T-helper 2 cell treated with Interferon-gamma antibody and Interleukin-4, amounts not matched to agents 5 μg/mL and 100 μg/mL, for 36 hours (primary cell): ENCODE measurements around the gene TOB1.

ENCODE experiments used
- DNase-seq: peaks from one replicate; pipeline ENCODE4 v3.0.0; 2021; ENCODE audit warnings: low spot score
- H3K27ac Mint-ChIP-seq: one replicate; pipeline ENCODE4 v1.8.0; 2021; ENCODE audit warnings: mild to moderate bottlenecking, mixed read lengths
- H3K27me3 Mint-ChIP-seq: one replicate; pipeline ENCODE4 v1.8.0; 2021; ENCODE audit warnings: low read depth, mixed read lengths
- H3K36me3 Mint-ChIP-seq: one replicate; pipeline ENCODE4 v1.8.0; 2021; ENCODE audit warnings: low read depth, mixed read lengths
- H3K4me1 Mint-ChIP-seq: one replicate; pipeline ENCODE4 v1.8.0; 2021; ENCODE audit warnings: low read depth, mixed read lengths
- H3K4me3 Mint-ChIP-seq: one replicate; pipeline ENCODE4 v1.8.0; 2022; ENCODE audit warnings: mild to moderate bottlenecking, moderate library complexity, mixed read lengths
- H3K9me3 Mint-ChIP-seq: one replicate; pipeline ENCODE4 v1.8.0; 2021; ENCODE audit warnings: mixed read lengths

The TOB1 gene, protein sequence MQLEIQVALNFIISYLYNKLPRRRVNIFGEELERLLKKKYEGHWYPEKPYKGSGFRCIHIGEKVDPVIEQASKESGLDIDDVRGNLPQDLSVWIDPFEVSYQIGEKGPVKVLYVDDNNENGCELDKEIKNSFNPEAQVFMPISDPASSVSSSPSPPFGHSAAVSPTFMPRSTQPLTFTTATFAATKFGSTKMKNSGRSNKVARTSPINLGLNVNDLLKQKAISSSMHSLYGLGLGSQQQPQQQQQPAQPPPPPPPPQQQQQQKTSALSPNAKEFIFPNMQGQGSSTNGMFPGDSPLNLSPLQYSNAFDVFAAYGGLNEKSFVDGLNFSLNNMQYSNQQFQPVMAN

DNA sequence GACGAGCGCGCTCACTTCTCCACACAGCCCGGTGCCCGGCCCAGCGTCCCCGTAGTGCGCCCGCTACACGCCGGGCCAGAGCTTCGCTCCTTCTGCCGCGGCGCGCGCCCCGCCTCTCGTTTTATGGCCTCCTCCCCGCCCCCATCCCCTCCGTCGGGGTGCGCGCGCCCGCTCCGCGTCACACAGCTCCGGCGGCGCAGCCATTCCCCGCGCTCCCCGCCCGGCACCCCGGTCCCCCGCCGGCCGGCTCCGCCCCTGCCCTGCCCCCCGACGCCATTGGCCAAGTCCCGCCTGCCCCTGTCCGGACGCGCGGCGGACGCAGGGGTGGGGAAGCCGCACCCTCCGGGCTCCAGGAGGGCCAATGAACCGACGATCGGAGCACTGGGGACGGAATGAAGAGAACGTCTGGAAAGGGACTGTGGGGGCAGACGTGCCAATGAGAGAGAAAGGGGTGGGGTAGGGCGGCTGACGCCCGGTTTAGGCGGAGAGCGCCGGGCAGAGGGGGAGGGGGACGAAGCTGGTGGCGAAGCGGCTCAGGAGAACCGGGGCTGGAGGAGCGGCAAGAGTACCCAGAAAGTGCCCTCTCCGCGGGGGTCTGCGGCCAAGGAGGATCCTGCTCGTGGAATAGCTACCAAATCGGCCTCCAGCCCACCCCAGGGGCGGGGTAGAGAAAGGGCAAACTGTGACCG, at the start of gene TOB1:
Gene TOB1, minus strand, starts transcription at position 94 of the 689 bp plus-strand sequence. CDS start 2,337 bp downstream, outside the sequence.
- peak within 1 kb of the TSS; percentile 100 for H3K4me3 Mint-ChIP-seq
- peaks cover 6% of the 10 kb centered on the region for H3K27me3 Mint-ChIP-seq
- peaks cover 18% of the 10 kb centered on the region for H3K36me3 Mint-ChIP-seq
- DNase-seq: peak; percentile 95
- H3K4me1 Mint-ChIP-seq: peaks cover 40% of the 10 kb centered on the region
- no peaks in the 10 kb centered on the region for H3K9me3 Mint-ChIP-seq
- peak within 1 kb of the TSS; percentile 99 for H3K27ac Mint-ChIP-seq

DNA sequence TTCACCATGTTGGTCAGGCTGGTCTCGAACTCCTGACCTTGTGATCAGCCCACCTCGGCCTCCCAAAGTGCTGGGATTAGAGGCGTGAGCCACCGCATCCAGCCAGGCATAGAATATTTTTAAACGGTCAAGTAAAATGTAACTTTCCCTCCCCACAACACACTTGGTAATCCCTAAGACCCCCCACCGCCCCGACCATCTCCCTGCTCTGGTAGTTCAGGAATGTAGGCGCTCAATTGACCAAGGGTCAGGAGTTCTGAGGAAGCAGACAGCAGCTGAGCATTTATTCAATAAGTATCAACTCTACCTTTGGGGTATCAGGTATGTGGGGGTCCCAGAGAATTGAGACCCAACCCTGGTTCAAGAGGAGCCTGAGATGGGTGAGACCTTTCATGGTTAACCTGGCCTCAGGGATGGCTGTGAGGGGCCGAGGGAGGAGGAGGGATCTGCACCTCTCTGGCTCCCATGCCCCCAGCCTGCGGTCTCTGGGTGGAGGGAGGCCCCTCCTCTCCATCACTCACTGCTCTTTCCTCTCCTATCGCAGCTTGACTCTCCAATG, 48.4 kb upstream of the TOB1 start:
- Mint-ChIP-seq H3K27ac (no peak overlapping the region), H3K4me3 (no peak overlapping the region), H3K4me1 (peaks cover 32% of the 10 kb centered on the region), H3K36me3 (no peaks in the 10 kb centered on the region), H3K27me3 (no peaks in the 10 kb centered on the region), H3K9me3 (no peaks in the 10 kb centered on the region)
- DNase-seq: no peak

DNA sequence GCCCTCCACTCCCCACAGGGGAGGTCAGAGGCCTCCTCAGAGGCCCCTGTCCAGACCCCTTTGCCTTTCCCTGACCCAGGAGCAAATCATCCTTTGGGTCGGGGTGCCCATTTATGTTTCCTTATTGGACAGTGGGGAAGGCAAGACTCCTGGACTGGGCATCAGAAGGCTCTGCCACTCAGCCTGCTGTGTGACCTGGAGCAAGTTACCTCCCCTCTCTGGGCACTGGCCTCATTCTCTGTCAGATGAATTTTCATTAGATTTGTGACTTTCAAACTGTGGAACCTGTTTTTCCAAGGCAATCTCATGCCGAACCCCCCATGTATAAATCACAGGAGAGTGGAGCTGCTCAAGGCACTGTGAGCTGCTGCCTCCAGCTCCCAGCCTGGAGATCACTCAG, 47.0 kb upstream of the TOB1 start:
- Mint-ChIP-seq H3K27ac (no peak overlapping the region), H3K36me3 (no peaks in the 10 kb centered on the region), H3K4me1 (peaks cover 29% of the 10 kb centered on the region), H3K27me3 (no peaks in the 10 kb centered on the region), H3K9me3 (no peaks in the 10 kb centered on the region), H3K4me3 (no peak overlapping the region)
- DNase-seq: no peak

DNA sequence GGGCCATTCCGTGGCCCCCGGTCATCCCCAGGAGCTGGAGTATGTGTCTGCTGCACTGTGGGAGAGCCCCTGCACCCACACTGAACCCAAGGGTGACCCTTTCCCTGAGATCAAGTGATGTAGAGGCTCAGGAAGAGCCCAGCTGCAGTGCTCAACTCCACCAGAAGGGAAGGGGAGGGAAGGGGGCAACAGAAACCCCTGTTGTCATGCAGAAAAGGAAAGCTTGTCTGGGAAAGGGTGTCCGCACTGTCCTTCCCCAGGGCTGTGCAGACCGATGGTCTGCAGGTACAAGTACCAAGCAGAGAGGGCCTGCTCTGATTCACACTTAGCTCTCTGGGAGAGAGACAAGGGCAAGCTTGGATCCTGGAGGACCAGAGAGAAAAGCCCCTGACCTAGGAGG, 45.7 kb upstream of the TOB1 start:
- no peak for DNase-seq
- no peak overlapping the region for H3K4me3 Mint-ChIP-seq
- H3K4me1 Mint-ChIP-seq: peaks cover 31% of the 10 kb centered on the region
- H3K9me3 Mint-ChIP-seq: no peaks in the 10 kb centered on the region
- no peaks in the 10 kb centered on the region for H3K36me3 Mint-ChIP-seq
- H3K27me3 Mint-ChIP-seq: no peaks in the 10 kb centered on the region
- H3K27ac Mint-ChIP-seq: no peak overlapping the region

DNA sequence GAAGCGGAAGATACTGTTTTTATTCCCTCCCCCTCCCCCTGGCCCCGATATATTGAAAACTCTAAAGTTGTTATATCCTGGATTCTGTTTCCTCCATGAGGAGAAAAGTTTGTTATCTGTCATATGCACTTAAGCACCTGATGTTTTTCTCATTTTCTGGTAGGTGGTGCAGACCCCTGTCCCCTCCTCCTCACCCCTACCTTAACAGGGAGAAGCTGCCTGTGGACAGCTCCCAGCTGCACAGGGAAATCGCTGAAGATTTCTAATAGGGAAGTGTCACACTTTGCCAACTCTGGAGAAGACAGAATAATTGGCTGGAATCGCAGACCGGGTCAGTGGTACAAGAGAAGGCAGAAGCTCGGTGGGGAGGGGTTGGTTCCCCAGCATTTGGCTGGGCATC, 45.3 kb upstream of the TOB1 start:
- H3K9me3 Mint-ChIP-seq: no peaks in the 10 kb centered on the region
- no peaks in the 10 kb centered on the region for H3K36me3 Mint-ChIP-seq
- peaks cover 31% of the 10 kb centered on the region for H3K4me1 Mint-ChIP-seq
- H3K27ac Mint-ChIP-seq: peak overlapping the region; percentile 86
- H3K4me3 Mint-ChIP-seq: no peak overlapping the region
- no peaks in the 10 kb centered on the region for H3K27me3 Mint-ChIP-seq
- no peak for DNase-seq

DNA sequence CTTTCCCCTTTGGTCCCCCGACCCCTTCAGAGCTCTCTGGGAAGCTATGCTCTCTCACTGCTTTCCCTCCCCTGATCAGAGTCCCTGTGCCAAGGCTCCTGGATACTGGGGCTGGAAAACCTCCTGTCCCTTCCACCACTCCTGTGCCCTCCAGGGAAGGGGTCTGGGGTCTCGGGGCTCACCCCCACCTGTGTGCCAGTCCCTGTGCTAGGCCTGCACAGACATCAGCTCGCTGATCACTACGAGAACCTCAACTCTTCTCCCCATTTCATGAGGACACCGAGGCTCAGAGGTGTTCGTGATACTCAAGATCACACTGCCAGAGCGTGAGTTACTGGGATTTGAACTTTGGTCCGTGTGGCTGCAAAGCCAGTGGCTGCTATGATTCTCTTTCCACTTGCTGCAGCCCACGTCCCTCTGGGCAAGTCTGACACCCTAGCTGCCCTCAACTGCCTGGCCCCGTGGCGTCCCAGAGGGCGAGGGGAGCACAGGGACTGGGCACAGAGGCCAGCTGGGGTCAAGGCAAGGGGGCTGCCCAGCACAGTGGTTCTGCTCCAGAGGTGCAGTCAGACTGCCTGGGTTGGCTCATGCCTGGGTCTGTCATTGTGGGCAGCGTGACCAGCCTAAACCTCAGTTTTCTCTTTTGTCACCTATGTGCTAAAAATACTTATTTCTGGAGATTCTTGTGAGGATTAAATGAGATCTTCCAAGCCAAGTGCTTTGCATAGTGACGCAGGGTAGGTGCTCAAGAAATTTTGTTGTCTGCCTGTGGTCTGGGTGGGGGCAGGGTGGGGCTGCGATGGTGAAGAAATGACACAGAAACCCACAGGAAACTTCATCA, 43.8 kb upstream of the TOB1 start:
- Mint-ChIP-seq H3K27ac (peak overlapping the region; percentile 86), H3K36me3 (no peaks in the 10 kb centered on the region), H3K27me3 (no peaks in the 10 kb centered on the region), H3K9me3 (no peaks in the 10 kb centered on the region), H3K4me3 (peak overlapping the region; percentile 59), H3K4me1 (peaks cover 27% of the 10 kb centered on the region)
- peak; percentile 40 for DNase-seq

DNA sequence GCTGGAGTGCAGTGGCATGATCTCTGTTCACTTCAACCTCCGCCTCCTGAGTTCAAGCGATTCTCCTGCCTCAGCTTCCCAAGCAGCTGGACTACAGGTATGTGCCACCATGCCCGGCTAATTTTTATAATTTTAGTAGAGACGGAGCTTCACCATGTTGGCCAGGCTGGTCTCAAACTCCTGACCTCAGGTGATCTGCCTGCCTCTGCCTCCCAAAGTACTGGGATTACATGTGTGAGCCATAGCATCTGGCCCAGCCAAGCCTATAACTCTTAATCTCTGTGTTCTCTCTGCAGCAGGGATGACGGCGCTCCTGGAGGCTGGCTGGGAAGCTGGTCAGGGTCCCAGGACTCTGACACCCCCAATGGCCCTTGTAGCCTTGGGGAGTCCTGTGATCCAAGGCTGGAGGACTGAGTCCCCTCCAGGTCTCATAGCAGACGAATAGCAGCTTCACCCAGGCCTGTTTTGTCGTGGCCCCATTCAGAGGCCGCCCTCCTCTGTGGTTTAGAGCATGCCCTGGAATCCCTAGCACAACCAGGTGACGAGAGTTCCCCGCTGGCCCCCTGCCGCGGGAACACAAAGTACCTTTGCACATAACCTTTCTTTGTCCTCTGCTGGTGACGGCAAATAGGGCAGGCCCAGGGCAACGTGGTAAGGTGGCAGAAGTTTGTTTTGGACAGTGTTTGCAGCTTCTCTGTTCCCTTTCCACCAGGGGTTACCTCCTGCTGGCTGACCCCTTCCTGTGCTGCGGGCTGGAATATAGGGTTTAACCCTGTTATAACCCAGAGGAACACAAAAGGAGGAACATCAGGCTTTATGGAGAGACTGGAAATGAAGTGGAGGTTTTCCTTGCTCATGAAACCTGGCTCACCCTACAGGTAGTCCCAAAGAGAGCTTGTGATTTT, 43.0 kb upstream of the TOB1 start:
- Mint-ChIP-seq H3K4me3 (no peak overlapping the region), H3K9me3 (no peaks in the 10 kb centered on the region), H3K27me3 (no peaks in the 10 kb centered on the region), H3K27ac (peak overlapping the region; percentile 86), H3K4me1 (peaks cover 28% of the 10 kb centered on the region), H3K36me3 (no peaks in the 10 kb centered on the region)
- DNase-seq: no peak

DNA sequence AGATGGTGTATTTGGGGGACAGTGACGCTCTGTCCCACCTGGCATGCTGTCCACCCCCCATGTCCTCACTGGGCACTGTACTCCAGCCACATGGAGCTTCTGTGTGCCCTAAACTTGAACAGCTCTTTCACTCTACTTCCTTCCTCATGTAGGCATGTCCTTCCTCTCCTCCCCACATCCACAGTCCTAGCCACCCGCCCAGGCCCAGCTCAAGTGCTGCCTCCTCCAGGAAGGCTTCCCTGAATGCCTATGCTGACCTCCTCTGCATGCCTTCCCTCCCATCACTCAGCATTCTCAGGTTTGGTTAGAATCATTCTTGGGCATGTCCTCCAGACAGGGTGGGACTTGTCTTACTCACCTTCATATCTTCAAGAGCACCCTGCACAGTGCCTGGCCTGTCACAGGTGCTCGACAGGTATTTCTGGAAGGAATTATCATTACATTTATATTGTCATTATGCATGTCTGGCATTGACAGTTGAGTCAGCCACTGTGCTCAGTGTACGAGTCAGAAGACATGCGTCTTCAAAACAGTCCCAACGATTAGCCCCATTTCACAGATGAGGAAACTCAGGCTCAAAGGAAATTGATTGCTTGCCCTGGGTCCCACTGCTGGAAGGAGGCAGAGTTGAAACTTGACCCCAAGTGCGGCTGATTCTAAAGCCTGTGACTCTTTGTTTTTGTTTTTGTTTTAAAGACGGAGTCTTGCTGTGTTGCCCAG, 42.1 kb upstream of the TOB1 start:
- H3K36me3 Mint-ChIP-seq: no peaks in the 10 kb centered on the region
- peak overlapping the region; percentile 47 for H3K27ac Mint-ChIP-seq
- H3K4me3 Mint-ChIP-seq: no peak overlapping the region
- no peak for DNase-seq
- no peaks in the 10 kb centered on the region for H3K9me3 Mint-ChIP-seq
- no peaks in the 10 kb centered on the region for H3K27me3 Mint-ChIP-seq
- peaks cover 30% of the 10 kb centered on the region for H3K4me1 Mint-ChIP-seq

DNA sequence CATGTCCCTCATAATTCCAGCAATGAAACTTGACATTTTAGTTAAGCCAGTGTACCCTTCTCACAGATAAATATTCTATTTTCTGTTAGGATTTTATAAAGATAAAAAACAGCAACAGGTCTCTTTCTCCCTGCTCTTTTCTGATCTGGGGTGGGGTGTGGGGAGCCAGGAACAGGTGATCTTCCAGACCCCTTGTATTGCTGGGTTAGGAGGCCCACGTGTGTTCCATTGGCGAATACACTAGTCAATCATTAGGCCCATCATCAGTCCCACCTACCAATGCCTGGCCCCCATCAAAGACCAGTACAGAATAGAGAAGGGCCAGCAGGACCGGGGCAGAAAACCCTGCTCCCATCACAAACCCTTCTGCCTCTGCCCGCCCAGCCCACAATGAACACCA, 40.3 kb upstream of the TOB1 start:
- no peaks in the 10 kb centered on the region for H3K36me3 Mint-ChIP-seq
- H3K27me3 Mint-ChIP-seq: no peaks in the 10 kb centered on the region
- DNase-seq: no peak
- H3K27ac Mint-ChIP-seq: peak overlapping the region; percentile 41
- H3K4me1 Mint-ChIP-seq: peaks cover 39% of the 10 kb centered on the region
- H3K9me3 Mint-ChIP-seq: no peaks in the 10 kb centered on the region
- no peak overlapping the region for H3K4me3 Mint-ChIP-seq

DNA sequence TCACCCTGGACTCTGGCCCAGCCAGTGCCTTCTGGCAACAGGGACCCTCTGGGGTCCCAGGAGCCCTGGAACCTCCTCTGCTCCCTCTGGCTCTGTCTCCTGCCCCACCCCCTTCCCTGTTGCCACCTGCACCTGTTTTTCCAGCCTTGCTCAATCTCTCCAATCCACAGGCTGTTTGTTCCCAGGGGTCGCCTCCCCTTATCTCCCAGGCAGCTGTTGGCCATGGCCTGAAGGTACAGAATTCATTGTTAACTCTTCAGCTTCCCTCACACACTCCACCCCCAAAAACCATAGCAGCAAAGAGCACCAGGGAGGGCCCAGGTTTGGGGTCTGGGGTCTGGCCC, 39.3 kb upstream of the TOB1 start:
- H3K4me3 Mint-ChIP-seq: no peak overlapping the region
- DNase-seq: no peak
- no peaks in the 10 kb centered on the region for H3K27me3 Mint-ChIP-seq
- peaks cover 34% of the 10 kb centered on the region for H3K4me1 Mint-ChIP-seq
- H3K9me3 Mint-ChIP-seq: no peaks in the 10 kb centered on the region
- no peaks in the 10 kb centered on the region for H3K36me3 Mint-ChIP-seq
- no peak overlapping the region for H3K27ac Mint-ChIP-seq

DNA sequence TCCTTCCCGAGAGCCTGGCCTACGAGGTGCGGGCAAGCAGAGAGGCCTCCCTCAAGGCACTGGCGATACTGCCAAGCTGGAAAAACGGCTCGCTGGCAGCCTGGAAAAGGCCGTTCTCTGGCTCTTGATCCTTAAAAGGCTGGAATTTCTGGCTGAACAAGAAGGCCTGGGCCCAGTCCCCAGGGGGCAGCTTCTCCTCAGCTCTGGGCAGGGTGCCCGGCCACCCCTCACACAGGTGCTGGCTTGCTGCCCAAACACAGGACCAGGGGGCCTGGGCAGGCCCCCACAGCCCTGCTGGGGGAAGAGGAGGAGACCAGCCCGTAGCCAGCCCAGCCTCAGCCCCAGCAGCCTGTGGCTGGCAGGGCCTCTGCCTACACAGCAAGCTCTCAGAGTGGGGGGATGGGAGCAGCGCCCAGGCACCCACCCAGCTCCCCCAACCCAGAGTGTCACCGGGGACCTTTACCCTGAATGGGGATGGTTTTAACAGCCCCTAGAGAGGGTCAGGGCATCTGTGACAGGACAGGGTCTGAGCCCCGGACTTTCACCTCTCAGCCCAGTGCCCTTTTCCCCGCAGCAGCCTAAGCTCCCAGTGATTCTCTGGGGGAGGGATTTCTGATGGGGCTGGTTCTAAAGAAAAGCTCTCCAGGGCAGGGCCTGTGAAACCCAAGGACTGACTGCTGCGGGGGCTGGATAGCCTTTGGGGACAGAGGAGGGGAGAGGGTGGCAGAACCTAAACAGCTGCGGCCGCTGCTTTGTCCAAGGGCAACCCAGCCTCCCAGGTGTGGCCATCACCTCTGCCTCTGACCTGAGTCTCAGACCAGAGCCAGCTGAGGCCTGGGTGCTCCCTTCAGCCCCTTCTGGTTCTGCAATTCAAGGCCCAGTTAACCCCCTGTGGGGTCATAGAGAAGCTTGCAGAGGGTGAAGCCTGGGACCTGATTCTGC, 38.6 kb upstream of the TOB1 start:
- Mint-ChIP-seq H3K4me3 (no peak overlapping the region), H3K27ac (no peak overlapping the region), H3K27me3 (no peaks in the 10 kb centered on the region), H3K36me3 (no peaks in the 10 kb centered on the region), H3K9me3 (no peaks in the 10 kb centered on the region), H3K4me1 (peaks cover 30% of the 10 kb centered on the region)
- DNase-seq: no peak
